Vagina (tissue), 2 donors: ENCODE results near the gene ODF4. TPM values are rescaled to one million over a fixed set of nuclear protein-coding genes. Genes with fewer than 3 reads are reported as not detected.

Experiments
- DNase-seq, 2 donors: peaks; one replicate each; pipeline ENCODE4 v3.0.0-alpha.2; 2017; ENCODE audit errors: extremely low spot score in 2 of 2
- H3K27ac ChIP-seq: fragments of 200-600 bp; sonication (generic); one replicate; pipeline ENCODE4 v1.5.1; 2019
- H3K27me3 ChIP-seq: fragments of 200-600 bp; sonication (generic); one replicate; pipeline ENCODE4 v1.5.1; 2019
- H3K36me3 ChIP-seq, 2 donors: fragments of 200-600 bp; sonication (generic); one replicate each; pipeline ENCODE4 v1.5.1; 2017 to 2019
- H3K4me1 ChIP-seq: fragments of 200-600 bp; sonication (generic); one replicate; pipeline ENCODE4 v1.5.1; 2019
- H3K4me3 ChIP-seq, 2 donors: fragments of 200-600 bp; sonication (generic); 1 replicate in 1 of 2; 2 replicates in 1 of 2; pipeline ENCODE4 v1.5.1; 2016 to 2019
- H3K9me3 ChIP-seq: fragments of 200-600 bp; sonication (generic); one replicate; pipeline ENCODE4 v1.5.1; 2019
- CTCF ChIP-seq, 3 experiments: fragments of 450-650 bp in 2 of 3; fragments of 200-600 bp in 1 of 3; sonication (generic) in 1 of 3; IDR thresholded peaks; one replicate each; pipeline ENCODE4 v1.5.1; 2017 to 2019; ENCODE audit warnings: antibody characterized with exemption in 3 of 3, mild to moderate bottlenecking in 2 of 3, moderate library complexity in 2 of 3
- POLR2A ChIP-seq, 2 donors: fragments of 450-650 bp; IDR thresholded peaks; one replicate each; pipeline ENCODE4 v1.6.1; 2017; ENCODE audit warnings: antibody characterized with exemption in 2 of 2, mild to moderate bottlenecking in 2 of 2, moderate library complexity in 2 of 2
- POLR2AphosphoS5 ChIP-seq, 2 donors: sonication (generic); formaldehyde crosslinking; IDR thresholded peaks; one replicate each; pipeline ENCODE4 v1.9.0; 2017; ENCODE audit warnings: antibody characterized with exemption in 2 of 2, mild to moderate bottlenecking in 2 of 2, low read depth in 1 of 2; ENCODE audit not compliant: insufficient read depth in 1 of 2
- intact Hi-C: fragments of 100-400 bp; cut with DNase I; formaldehyde crosslinking; loops from one replicate; pipeline ENCODE4 v1.15.1; 2023
- total RNA-seq: library from RNA; depleted of rRNA; stranded (reverse); fragments of >200 nt; gene quantifications from one replicate; pipeline ENCODE4 v1.2.3, GENCODE V29; 2016

ODF4 gene
- total RNA-seq, 1 donor from 2014 or later = not detected

GRCh38 chr17:8357910-8358309 lies 18.3 kb downstream of the ODF4 start:
- Histone ChIP-seq H3K27me3 (no peaks in the 10 kb centered on the region), H3K36me3 (no peaks in the 10 kb centered on the region), H3K4me3 (no peak overlapping the region), H3K9me3 (no peaks in the 10 kb centered on the region), H3K4me1 (peaks cover 7% of the 10 kb centered on the region), H3K27ac (no peak overlapping the region)
- no peak for TF ChIP-seq POLR2AphosphoS5 (IDR thresholded peaks at IDR 0.05; ENCODE audit: insufficient read depth in 1 of 2, low read depth in 1 of 2)
- TF ChIP-seq CTCF (IDR thresholded peaks at IDR 0.05) = no peak
- TF ChIP-seq POLR2A (IDR thresholded peaks at IDR 0.05) = no peak
- DNase-seq = no peak
- intact Hi-C loops = no loop called here

GRCh38 chr17:8359769-8360168 lies 20.1 kb downstream of the ODF4 start:
- DNase-seq = no peak
- Histone ChIP-seq H3K4me1 (peaks cover 7% of the 10 kb centered on the region), H3K4me3 (no peak overlapping the region), H3K27me3 (no peaks in the 10 kb centered on the region), H3K27ac (no peak overlapping the region), H3K9me3 (no peaks in the 10 kb centered on the region), H3K36me3 (no peaks in the 10 kb centered on the region)
- TF ChIP-seq POLR2A (IDR thresholded peaks at IDR 0.05) = no peak
- no peak for TF ChIP-seq POLR2AphosphoS5 (IDR thresholded peaks at IDR 0.05; ENCODE audit: insufficient read depth in 1 of 2, low read depth in 1 of 2)
- no peak for TF ChIP-seq CTCF (IDR thresholded peaks at IDR 0.05)
- intact Hi-C loops = no loop called here

- Histone ChIP-seq H3K4me1 (peaks cover 7% of the 10 kb centered on the region), H3K36me3 (no peaks in the 10 kb centered on the region), H3K27me3 (no peaks in the 10 kb centered on the region), H3K27ac (no peak overlapping the region), H3K4me3 (no peak overlapping the region), H3K9me3 (no peaks in the 10 kb centered on the region)
- DNase-seq = no peak
- TF ChIP-seq POLR2AphosphoS5 (IDR thresholded peaks at IDR 0.05; ENCODE audit: insufficient read depth in 1 of 2, low read depth in 1 of 2) = no peak
- no peak for TF ChIP-seq CTCF (IDR thresholded peaks at IDR 0.05)
- no peak for TF ChIP-seq POLR2A (IDR thresholded peaks at IDR 0.05)
- intact Hi-C loops = no loop called here
These were observed 20.6 kb downstream of the ODF4 start for GRCh38 chr17:8360260-8360659.

GRCh38 chr17:8360751-8361150 lies 21.1 kb downstream of the ODF4 start:
- Histone ChIP-seq H3K9me3 (no peaks in the 10 kb centered on the region), H3K27ac (no peak overlapping the region), H3K4me1 (peaks cover 7% of the 10 kb centered on the region), H3K36me3 (no peaks in the 10 kb centered on the region), H3K4me3 (no peak overlapping the region), H3K27me3 (no peaks in the 10 kb centered on the region)
- TF ChIP-seq POLR2AphosphoS5 (IDR thresholded peaks at IDR 0.05; ENCODE audit: insufficient read depth in 1 of 2, low read depth in 1 of 2) (no peak), CTCF (IDR thresholded peaks at IDR 0.05) (no peak), POLR2A (IDR thresholded peaks at IDR 0.05) (no peak)
- intact Hi-C loops = no loop called here
- DNase-seq = no peak

GRCh38 chr17:8362651-8363332 lies 23.2 kb downstream of the ODF4 start:
- no peak for DNase-seq
- Histone ChIP-seq H3K4me1 (peaks cover 7% of the 10 kb centered on the region), H3K4me3 (no peak overlapping the region), H3K27ac (no peak overlapping the region), H3K27me3 (no peaks in the 10 kb centered on the region), H3K9me3 (no peaks in the 10 kb centered on the region), H3K36me3 (no peaks in the 10 kb centered on the region)
- TF ChIP-seq POLR2AphosphoS5 (IDR thresholded peaks at IDR 0.05; ENCODE audit: insufficient read depth in 1 of 2, low read depth in 1 of 2) (no peak), CTCF (IDR thresholded peaks at IDR 0.05) (no peak), POLR2A (IDR thresholded peaks at IDR 0.05) (no peak)
- intact Hi-C loops = no loop called here
